ENCODE results near the gene GPX6.

- TF ChIP-seq YY1 (IDR thresholded peaks at IDR 0.05; ENCODE audit: insufficient read depth, insufficient read length) (no peak), ZNF274 (IDR thresholded peaks at IDR 0.05; ENCODE audit: low read depth, low read length) (no peak), SUZ12 (IDR thresholded peaks at IDR 0.05; ENCODE audit: extremely low read depth, insufficient read depth, insufficient read length) (no peak)
Measured at GRCh38 chr6:28458568-28458967, 57.0 kb downstream of the GPX6 start.

Measured in NT2/D1 (cell line).